ENCODE measurements around the gene CCDC85C. TPM values are rescaled to one million over a fixed set of nuclear protein-coding genes. Genes with fewer than 3 reads are reported as not detected.

The CCDC85C gene
- total RNA-seq, 1 donor from 2014 or later: 49.1 TPM

DNA sequence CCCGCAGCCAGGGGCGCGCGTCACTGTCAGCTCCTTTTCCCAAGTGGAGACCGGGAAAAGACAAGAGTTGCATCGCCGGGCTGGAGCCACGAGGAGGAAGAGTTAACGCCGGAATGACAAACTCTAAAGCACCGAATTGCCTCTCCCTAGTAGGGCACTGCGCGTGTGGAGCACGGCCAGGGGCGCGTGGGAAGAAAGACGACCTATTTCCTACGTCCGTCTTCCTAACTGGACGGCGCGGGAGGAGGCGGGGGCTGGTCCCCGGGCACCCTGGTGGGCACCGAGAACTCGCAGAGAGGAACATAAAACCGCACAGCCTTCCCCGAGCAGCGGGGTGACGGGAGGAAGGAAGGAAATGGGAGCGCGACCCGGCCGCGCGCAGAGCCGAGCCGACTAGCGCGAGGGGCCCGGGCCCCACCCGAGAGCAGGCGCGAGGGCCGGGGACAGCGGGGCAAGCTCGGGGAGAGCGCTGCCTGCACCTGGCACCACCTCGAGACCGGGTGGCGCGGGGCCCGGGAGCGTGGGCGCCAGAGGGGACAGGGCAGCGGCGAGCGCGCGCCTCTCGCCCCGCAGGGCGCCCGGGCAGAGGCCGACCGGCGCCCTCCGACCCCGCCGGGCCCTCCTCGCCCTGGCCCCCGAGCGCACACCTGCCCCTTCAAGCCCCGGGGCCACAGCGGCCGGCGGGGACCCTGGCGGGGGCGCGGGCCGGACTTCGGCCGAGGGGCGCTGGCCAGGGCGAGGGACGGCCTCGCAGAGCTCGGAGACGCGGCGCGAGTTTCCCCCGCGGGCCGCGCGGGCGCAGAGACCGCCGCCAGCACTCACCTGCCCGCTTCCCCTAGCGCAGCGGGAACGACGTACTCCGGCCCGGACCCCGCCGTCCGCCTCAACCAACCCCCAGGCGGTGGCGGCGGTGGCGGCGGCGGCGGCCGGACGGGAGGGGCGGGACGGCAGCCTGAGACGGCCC lies 123.8 kb downstream of the CCDC85C start, which contains the start of gene SETD3:
TSS of gene SETD3 (minus strand) at position 954 of the 964 bp plus-strand sequence. CDS start 15,054 bp downstream, outside the sequence.
- no peaks in the 10 kb centered on the region for H3K27me3 Mint-ChIP-seq
- no peak for DNase-seq (ENCODE audit: extremely low spot score, unreplicated experiment)
- peaks cover 49% of the 10 kb centered on the region for H3K4me1 Mint-ChIP-seq (ENCODE audit: unreplicated experiment)

GRCh38 chr14:99479160-99479905 lies 124.7 kb downstream of the CCDC85C start:
- no peaks in the 10 kb centered on the region for H3K36me3 Mint-ChIP-seq
- peak overlapping the region; percentile 93 for H3K4me3 Mint-ChIP-seq
- H3K27me3 Mint-ChIP-seq: no peaks in the 10 kb centered on the region
- no peak for DNase-seq (ENCODE audit: extremely low spot score, unreplicated experiment)
- H3K4me1 Mint-ChIP-seq (ENCODE audit: unreplicated experiment): peaks cover 49% of the 10 kb centered on the region
- no peak for TF ChIP-seq CTCF (conservative IDR thresholded peaks at IDR 0.05)
- H3K9me3 Mint-ChIP-seq: no peaks in the 10 kb centered on the region
- H3K27ac Mint-ChIP-seq: peak overlapping the region; percentile 92

More for the DNA sequence above, 123.8 kb downstream of the CCDC85C start, which contains the start of gene SETD3:
- H3K9me3 Mint-ChIP-seq: no peaks in the 10 kb centered on the region
- peak within 1 kb of the TSS; percentile 100 for H3K27ac Mint-ChIP-seq
- TF ChIP-seq CTCF (conservative IDR thresholded peaks at IDR 0.05): peak; percentile 32
- peak within 1 kb of the TSS; percentile 99 for H3K4me3 Mint-ChIP-seq
- H3K36me3 Mint-ChIP-seq: no peaks in the 10 kb centered on the region

GRCh38 chr14:99478128-99478527 lies 125.9 kb downstream of the CCDC85C start:
- Mint-ChIP-seq H3K9me3 (no peaks in the 10 kb centered on the region), H3K27me3 (no peaks in the 10 kb centered on the region), H3K4me1 (ENCODE audit: unreplicated experiment) (peaks cover 39% of the 10 kb centered on the region), H3K4me3 (peak overlapping the region; percentile 44), H3K27ac (peak overlapping the region; percentile 3), H3K36me3 (no peaks in the 10 kb centered on the region)
- TF ChIP-seq CTCF (conservative IDR thresholded peaks at IDR 0.05): no peak
- DNase-seq (ENCODE audit: extremely low spot score, unreplicated experiment): no peak

DNA sequence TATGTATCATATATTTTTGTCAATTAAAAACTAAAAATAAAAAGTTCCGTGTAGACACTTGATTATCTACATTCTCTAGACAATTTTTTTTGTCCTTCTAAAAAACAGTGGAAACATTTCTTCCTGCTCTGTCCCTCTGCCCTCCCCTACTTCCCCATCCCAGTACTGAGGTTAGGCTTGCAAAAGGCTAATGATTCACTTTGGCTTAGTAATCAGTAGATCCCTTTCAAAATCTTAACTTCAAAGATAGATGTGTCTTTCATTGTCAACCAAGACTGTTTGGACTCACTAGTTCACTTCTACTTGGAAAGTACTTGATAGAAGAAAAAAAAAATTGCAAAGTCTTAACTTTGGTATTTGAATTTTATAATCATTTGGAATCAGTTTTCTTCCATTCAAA lies 127.1 kb downstream of the CCDC85C start:
- no peak for DNase-seq (ENCODE audit: extremely low spot score, unreplicated experiment)
- Mint-ChIP-seq H3K4me1 (ENCODE audit: unreplicated experiment) (peaks cover 33% of the 10 kb centered on the region), H3K27me3 (no peaks in the 10 kb centered on the region), H3K4me3 (no peak overlapping the region), H3K27ac (no peak overlapping the region), H3K36me3 (no peaks in the 10 kb centered on the region), H3K9me3 (no peaks in the 10 kb centered on the region)
- no peak for TF ChIP-seq CTCF (conservative IDR thresholded peaks at IDR 0.05)

DNA sequence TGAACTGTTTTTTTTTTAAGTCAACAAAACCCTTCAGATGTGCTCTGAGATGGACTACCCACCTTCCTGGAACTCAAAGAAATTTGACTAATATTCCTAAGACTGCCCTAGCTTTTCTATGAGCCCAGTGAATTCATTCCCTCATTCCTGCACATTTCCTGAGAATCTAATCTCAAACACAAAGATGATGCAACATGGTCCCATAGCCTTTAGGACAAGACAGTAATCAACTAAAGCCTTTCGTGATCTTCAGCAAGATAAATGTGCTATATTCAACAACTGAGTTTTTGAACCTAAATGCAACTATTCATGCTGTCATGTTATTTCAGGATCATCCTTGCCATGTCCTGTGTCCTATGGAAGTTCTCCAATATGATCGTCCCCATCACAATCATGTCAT lies 128.3 kb downstream of the CCDC85C start:
- H3K27ac Mint-ChIP-seq: no peak overlapping the region
- no peak for TF ChIP-seq CTCF (conservative IDR thresholded peaks at IDR 0.05)

More for the DNA sequence above, 128.3 kb downstream of the CCDC85C start:
- no peak for DNase-seq (ENCODE audit: extremely low spot score, unreplicated experiment)
- Mint-ChIP-seq H3K4me1 (ENCODE audit: unreplicated experiment) (peaks cover 34% of the 10 kb centered on the region), H3K9me3 (no peaks in the 10 kb centered on the region), H3K36me3 (no peaks in the 10 kb centered on the region), H3K4me3 (no peak overlapping the region), H3K27me3 (no peaks in the 10 kb centered on the region)

All from type B pancreatic cell (in vitro differentiated cells).